NCI-H345 treated with DMSO at 0.1 percent for 48 hours (cell line): ENCODE results near the gene KCTD3.

Experiments used
- DNase-seq: peaks from one replicate; lab custom pipeline; 2025; ENCODE audit not compliant: unreplicated experiment; lab: John Stamatoyannopoulos, UW

The KCTD3 gene

DNA sequence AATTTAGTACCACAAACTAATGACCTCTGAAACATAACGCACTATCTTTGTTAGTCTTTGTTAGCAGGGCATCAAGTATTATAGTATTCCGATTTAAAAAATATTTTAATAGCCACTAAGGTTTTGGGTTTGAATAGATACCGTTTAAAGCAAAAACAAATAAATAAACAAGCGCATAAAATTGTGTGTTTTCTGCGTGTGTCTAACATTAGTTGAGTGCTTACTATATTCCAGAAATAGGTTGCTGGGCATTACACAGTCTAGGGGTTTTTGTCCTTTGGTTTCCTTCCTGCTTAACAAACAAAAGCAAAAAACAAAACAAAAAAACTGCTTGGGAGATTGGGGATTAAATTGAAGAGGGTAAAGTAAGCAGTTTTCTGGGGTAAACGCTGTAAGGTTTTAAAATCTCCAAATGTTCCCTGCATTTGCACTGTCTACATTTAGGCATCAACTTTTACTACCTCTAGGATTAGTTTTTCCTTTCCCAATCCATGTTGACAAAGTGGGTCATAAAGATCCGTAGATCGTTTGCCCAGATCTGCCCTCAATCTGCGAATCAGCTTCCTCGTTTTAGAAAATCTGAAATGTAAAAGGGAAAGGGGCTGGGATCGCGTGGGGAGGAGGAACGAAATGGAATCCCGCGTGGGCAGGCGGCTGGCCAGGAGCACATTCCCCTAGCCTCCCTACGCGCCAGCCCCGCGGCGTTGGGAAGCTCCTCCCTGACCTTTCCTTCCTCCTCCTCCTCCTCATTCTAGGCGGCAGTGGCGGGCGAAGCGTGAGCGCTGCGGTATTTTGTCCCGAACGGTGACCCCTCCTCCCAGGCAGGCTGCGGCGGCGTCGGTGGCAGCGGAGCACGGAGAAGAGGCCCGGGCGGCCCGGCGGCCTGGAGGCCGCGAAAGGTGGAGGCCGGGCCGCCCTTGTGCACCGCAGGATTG lies at the start of gene KCTD3:
TSS of gene KCTD3 (plus strand) at position 749 of the 935 bp plus-strand sequence. CDS start 382 bp downstream, outside the sequence.
- peak; percentile 29 for DNase-seq

DNA sequence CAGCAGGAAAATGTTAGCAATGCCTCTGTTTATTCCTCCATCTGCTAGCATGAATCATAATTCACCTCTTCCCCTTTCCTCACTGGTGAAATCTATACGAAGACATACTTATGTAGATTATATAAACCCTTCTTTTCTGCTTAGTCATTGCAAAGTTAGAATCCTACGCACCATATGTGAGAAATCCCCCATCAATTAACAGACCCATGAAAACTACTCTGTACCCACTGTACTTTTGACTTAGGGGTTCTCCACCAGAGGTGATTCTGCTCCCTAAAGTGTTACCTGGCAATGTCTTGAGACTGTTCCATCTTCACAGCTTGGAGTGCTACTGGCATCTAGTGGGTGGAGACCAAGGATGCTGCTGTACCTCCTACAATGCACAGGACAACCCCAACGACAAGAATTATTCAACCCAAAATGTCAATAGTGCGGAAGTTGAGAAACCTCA lies 49.6 kb upstream of the KCTD3 start:
- no peak for DNase-seq

DNA sequence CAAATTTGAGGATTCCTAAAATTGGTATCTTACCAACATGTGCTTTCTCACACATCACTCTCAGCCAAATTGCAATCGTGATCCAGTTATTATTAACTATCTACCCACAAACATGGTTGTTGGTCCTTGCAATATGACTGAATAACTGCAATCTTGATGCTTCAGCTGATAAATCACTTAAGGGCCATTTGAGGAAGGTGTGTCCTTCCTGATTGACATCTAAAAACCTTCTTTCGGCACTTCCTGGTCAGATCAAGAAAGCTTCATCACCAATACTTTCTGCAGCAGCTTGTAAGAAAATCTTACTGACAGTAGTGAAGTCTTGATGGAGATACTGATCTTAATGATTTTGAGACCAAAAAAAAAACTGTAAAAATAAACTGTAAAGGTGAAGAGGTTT lies 48.5 kb upstream of the KCTD3 start:
- no peak for DNase-seq

DNA sequence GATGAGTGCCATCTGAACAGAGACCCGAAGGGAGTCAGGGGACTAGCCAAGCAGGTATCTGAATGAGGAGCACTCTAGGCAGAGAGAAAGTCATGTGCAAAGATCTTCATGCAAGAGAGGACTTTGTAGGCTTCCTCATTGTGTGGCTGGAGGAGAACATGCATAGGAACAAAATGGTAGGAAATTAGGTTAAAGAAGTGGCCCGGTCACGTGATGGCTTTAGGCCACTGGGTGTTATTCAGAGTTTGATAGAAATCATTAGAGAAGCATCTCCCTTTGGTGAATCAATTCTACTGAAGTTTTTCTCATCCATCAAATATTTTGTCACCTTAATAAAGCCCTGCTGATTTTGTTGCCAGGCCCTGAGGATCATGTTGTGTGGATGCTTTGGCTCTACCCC lies 45.8 kb upstream of the KCTD3 start:
- no peak for DNase-seq

DNA sequence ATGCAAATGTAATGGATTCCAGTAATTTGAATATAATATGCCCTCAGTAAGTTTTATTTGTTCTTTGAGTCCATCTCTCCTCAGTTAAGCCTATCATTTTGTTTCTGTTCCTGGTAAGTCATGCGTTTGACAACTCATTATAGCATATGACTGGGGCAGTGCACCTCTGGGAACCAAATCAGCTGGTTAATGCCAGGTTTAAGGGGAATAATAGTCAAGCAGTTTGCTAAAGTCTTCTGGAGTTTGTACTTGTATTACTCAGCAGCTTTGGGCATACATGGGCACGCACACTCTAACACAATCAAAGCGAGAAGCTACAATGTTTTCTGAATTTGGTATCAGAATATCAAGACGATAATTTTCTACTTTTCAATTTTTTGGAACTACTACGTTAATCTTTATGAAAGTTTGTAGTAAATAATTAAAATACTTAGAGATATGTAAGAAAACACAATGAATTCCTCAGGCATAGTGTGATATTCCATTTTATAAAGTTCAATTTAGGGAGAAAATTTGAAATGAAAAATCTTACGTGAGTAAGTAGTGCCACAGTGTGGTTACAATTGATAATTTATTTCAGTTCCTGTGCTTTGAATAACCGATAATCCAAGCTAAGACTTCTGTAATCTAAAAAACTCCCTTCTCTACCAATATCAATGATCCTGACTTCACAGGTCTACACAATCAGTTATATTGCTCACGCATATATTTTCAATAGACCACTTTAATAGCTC lies 43.8 kb upstream of the KCTD3 start:
- DNase-seq = no peak

DNA sequence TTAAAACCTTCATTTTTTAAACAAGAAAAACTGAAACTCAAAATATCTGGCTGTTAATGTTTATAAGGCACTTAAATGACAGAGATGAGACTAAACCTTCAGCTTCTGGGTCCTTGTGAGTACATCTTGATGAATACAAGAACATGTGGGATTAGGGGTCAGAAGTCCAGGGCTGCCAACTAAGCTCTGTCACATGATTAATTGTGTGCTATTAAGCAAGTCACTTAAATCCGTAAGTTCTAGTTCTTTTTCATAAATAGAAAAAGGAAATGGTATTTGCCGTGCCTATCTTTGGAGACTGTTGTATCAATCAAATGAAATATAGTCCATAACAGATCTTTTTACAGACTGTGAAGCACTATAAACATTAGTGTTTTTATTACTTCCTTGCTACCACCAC lies 43.2 kb upstream of the KCTD3 start:
- no peak for DNase-seq

DNA sequence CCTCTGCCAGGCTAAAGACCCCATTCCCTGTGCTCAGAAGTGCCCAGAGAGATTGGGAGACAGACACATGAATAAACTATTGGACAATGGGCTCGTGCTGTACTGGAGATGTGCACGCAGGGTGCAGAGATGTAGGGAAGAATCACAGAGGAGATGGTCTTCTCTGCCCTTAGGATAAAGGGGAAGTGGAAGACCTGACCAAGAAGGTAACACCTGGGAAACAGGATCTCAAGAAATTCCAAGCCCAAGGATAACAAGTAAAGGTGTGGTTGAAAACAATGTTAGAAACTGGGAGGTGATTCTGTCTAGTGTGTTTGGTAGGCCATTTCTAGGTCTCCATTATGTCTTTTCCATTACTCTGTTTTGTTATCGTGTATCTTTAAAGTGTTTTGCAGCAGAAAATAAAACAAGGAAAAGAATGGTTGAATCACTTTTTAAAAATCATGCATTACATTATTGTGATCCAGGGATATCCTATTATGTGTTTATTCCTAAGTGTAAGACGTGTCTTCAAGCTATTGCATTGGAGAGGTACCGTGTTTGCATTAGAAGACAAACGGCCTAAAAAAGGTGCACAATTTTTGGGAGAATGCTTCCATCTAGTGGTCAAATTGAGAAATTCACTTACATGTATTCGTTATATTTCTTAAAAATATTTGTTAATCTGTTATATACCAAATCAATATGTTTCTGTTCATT lies 40.8 kb upstream of the KCTD3 start:
- peak; percentile 73 for DNase-seq

DNA sequence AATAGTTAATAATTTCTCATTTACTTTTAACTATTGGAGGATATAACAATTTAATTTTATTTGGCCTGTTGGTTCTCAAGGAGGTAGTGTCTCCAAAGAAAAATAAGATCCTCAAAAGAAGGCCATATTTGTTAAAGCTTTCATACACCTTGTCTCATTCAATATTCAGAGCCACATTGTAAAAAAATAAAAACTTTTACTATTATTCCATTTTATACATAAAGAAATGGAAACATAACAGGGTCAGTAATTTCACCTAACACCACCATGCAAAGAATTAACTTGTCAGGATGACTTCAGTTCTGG lies 40.3 kb upstream of the KCTD3 start:
- DNase-seq = no peak

DNA sequence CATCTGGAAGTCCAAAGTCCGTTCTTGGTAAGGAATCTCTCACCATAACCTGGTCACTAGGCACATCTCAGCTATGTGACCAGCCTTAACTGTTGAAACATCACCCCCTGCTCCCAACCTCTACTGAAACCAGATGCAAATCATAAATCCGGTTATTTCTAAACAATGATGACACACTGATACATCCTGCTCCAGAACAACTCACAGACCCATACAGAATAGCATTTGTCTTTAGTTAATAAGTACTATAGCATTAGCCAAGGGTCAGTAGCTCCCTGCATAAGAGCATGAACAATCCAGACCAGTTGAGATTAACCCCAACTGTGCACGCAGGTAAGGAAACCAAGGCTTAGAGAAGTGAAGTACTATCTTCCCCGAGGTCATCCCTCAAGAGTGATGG lies 38.0 kb upstream of the KCTD3 start:
- no peak for DNase-seq

DNA sequence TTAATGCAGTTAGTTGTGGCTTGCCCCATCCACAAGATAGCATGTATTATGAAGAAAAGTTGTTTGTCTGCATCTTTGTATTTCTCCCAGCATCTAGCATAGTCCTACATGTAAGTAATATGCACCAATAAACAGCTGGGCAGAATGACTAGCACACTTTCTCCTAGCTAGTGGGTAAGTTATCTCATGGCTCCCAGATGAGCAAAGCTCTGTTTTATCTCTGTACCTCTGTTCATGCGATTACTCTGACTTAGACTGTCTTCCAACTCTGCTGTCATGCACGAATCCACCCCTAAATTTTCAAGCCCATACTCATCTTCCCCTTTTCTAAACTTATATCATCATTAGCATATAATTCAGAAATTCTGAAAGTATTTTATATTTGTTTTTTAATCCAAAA lies 37.5 kb upstream of the KCTD3 start:
- DNase-seq = no peak

DNA sequence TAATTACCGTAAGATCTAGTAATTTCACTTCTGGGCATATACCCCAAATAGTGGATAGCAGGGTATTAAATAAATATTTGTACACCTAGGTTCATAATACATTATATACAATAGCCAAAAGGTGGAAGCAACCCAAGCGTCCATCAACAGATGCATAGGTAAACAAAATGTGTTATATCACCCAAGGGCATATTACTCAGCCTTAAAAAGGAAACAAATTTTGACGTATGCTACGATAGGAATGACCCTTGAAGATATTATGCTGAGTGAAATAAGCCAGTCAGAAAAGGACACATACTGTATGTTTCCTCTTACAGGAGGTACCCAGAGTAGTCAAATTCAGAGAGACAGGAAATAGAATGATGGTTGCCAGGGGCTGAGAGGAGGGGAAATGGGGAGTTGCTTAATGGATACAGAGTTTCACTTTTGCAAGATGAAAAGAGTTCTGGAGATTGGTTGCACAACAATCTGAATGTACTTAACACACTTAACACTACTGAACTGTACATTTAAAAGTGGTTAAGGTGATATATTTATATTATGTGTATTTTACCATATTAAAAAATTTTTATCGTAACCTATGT lies 36.6 kb upstream of the KCTD3 start:
- DNase-seq = no peak

DNA sequence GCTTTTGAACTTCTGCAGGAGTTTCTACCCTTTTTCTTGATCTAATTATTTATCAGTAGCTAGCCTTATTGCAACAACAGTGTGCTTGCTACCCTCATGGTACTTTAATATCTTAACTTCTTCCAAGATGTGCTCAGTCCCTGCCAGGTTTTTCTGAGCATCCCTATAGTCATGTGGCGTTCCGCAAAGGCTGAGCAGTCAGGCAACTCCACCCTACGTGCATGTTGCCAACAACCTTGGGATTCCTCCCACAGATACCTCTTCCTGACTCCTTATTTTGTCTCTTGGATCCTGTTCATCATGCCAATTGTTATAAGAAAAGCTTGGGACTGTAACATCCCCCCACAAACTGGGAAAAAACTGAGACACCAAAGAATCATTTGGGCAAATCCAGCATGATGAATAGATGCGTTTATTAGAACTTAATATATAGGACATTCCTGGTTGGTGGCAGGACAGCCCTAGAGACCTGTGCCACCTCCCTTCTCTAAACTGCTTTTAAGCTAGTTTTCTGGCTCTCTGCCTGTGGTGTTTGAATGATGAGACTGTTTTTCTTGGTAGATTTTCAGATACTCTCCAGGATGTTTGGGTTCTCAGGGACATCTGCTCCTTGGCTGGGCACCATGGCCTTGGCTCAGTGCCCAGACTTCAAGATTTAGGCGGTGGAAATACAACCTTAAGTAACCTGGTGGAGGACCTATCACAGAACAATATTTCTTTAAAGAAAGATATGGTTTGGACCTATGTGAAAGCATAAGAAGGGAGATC lies 27.1 kb upstream of the KCTD3 start:
- DNase-seq = no peak

DNA sequence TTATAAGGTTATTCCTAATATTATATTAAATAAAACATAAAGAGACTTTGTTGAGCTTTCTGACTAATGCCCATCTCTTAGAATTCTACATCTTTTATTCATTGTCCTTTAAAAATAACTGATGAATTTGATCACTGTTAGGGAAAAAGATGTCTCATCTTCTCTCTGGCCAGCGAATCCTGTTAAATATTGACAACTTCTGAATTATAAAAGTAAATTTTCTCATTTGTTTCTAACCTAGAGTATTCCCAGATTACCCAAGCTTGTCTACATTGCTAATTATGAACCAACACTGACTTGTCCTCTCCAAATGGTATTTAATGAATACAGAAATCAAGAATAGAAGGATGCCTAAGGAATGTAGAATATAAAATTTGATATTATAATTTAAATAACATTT lies 24.8 kb upstream of the KCTD3 start:
- DNase-seq = no peak

DNA sequence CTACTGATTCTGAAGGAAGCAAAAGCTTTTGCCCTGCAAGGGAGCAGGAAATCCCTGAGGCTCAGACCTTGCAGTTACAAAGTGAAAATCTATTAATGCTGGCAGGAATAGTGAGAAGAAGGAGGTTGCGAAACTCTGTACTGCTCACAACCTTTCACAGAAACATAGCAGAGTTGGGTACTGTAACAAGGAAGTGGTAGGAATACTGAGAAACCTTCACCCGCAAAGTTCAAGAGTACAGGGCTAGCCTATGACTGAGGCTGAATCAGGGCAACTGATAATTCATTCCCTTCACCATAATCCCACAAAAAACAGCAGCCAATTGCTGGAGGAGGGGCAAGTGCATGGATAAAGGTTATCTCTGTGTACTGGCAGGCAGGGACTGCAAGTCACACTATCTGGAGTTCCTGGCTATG lies 23.9 kb upstream of the KCTD3 start:
- no peak for DNase-seq

DNA sequence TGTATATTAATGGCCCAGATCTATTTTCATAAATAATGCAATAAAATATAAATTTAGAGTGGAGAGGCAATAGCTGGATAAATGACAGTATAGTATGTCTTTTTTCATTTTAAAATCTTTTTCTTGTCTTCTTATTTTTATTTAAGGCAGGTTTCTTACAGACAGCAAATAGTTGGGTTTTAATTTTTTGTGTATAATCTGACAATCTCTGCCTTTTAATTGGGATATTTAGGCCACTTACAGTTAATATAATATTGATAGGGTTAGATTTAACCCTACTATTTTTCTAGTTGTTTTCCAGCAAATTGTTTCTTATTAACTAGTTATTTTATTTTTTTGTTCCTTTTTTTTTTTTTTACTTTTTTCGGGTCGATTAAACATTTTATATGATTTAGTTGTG lies 23.3 kb upstream of the KCTD3 start:
- DNase-seq = no peak

DNA sequence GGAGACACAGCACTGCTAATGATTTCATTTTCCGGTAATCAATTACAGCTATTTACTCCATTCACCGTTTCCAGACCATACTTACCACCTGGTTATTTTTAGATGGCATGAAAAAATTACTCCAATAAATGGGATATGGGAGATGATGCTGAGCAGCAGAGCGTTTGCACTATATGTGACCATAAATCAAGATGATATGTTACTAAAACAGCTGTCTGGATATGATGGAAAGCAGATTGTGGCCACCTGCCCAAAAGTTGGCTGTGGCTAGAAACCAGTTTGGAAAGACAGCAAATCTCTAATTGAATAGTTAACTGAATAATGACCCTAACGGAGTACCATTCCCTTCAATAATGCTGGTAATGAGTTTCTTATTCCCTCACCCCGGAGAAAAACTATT lies 22.5 kb upstream of the KCTD3 start:
- DNase-seq = no peak

DNA sequence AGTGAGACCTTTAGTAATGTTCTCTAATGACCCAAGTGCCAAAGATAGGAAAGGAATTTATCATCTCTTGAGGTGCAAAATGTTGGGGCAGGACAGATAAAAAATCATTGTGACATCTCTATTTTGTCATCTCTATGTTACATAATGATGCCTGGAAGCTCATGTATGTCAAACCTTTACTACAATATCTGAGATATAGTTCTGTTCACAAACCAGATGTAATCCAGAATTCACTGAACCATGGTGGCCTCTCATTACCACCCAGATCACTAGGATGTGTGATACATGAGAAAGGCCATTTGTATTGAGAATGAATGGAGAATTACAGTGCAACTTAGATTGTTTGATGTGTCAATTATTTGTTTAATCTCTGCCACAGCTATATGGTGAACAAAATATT lies 22.0 kb upstream of the KCTD3 start:
- no peak for DNase-seq

DNA sequence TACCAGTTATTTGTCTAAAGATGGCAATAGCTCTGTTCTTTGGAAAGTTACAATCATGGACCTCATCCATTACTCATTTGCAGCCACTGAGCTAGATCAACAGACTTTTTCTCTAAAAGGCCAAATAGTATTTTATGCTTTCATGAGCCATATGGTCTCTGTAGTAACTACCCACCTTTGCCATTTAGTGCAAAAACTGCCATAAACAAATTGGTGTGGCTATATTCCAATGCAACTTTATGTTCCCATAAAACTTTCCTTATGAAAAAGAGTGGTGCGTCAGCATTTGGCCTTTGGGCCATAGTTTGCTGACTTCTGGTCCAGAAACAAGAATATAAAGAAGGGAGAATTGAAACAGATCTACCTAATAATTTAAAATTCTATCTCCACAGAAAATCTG lies 20.1 kb upstream of the KCTD3 start:
- DNase-seq = no peak

DNA sequence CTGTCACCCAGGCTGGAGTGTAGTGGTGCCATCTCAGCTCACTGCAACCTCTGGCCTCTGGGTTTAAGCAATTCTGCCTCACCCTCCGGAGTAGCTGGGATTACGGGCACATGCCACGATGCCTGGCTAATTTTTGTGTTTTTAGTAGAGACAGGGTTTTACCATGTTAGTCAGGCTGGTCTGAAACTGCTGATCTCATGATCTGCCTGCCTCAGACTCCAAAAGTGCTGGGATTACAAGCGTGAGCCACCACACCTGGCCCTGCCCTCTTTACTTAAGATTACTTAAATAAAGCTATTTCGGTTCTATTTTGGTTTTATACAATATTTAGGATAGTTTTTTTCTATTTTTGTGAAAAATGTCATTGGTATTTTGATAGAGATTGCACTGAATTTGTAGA lies 15.3 kb upstream of the KCTD3 start:
- DNase-seq = no peak

DNA sequence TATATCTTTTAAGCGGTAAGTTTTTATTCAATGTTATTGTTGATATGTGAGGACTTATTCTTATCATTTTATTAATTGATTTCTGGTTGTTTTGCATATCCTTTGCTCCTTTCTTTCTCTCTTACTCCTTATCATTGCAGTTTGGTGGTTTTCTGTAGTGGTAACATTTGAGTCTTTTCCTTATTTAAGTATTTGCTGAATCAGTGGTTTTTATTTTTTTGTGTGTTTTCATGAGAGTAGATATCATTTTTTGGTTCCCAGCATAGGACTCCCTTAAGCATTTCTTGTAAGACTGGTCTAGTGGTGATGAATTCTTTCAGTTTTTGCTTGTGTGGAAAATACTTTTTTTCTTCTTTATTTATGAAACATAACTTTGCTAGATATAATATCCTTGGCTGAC lies 12.2 kb upstream of the KCTD3 start:
- no peak for DNase-seq

DNA sequence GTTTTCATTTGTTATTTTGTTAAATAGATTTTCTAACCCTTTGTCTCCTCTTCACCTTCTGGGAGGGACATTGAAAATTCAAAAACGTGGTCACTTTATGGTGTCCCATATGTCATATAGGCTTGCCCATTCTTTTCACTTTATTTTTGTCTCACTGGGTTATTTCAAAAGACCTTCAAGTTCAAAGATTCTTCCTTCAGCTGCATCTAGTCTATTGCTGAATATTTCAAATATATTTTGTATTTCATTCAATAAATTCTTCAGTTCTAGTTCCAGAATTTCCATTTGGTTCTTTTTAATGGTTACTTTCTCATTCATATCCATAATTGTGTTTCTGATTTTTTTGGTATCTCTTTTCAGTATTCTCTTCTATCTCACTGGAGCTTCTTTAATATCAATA lies 11.6 kb upstream of the KCTD3 start:
- DNase-seq = no peak
